Kidney (tissue), 14 donors: ENCODE results near the gene APPL2. TPM values are rescaled to one million over a fixed set of nuclear protein-coding genes. Genes with fewer than 3 reads are reported as not detected.
A peak's percentile ranks its signal among the peaks of the same experiment; 100 is the strongest.

Experiments used
- DNase-seq, 5 donors: peaks; one replicate each; pipeline ENCODE4 v3.0.0-alpha.2; 2013 to 2020
- FAIRE-seq: peaks from 2 replicates; lab custom pipeline; 2012; peaks lifted over from hg19 to GRCh38; lab: Jason Lieb, UNC
- H3K27ac ChIP-seq, 2 donors: one replicate each; pipeline ENCODE4 v1.7.0; 2013; ENCODE audit warnings: low read depth in 2 of 2, low read length in 2 of 2, inconsistent platforms in 1 of 2
- H3K27me3 ChIP-seq: one replicate; pipeline ENCODE4 v1.7.1; 2013; ENCODE audit warnings: low read length, inconsistent platforms; ENCODE audit not compliant: control insufficient read depth, insufficient read depth
- H3K36me3 ChIP-seq, 3 donors: one replicate each; pipeline versions ENCODE4 v1.7.0 to v1.7.1; 2013; ENCODE audit warnings: low read length in 3 of 3, control low read depth in 1 of 3, inconsistent platforms in 1 of 3; ENCODE audit not compliant: insufficient read depth in 3 of 3, control insufficient read depth in 2 of 3
- H3K4me1 ChIP-seq, 3 donors: one replicate each; pipeline versions ENCODE4 v1.7.0 to v1.7.1; 2013; ENCODE audit warnings: low read length in 3 of 3, inconsistent platforms in 1 of 3, low read depth in 1 of 3; ENCODE audit not compliant: control insufficient read depth in 2 of 3, insufficient read depth in 2 of 3
- H3K4me3 ChIP-seq, 3 donors: one replicate each; pipeline versions ENCODE4 v1.7.0 to v1.8.1; 2013; ENCODE audit warnings: low read length in 3 of 3, control low read depth in 1 of 3, inconsistent platforms in 1 of 3
- H3K9ac ChIP-seq, 3 donors: one replicate each; pipeline versions ENCODE4 v1.7.0 to v1.7.1; 2013; ENCODE audit warnings: low read length in 3 of 3, control low read depth in 1 of 3, inconsistent platforms in 1 of 3
- H3K9me3 ChIP-seq, 3 donors: one replicate each; pipeline versions ENCODE4 v1.7.0 to v1.7.1; 2013; ENCODE audit warnings: low read length in 3 of 3, control low read depth in 1 of 3, inconsistent platforms in 1 of 3; ENCODE audit not compliant: control insufficient read depth in 2 of 3, insufficient read depth in 1 of 3
- intact Hi-C: fragments of 100-400 bp; cut with DNase I; formaldehyde crosslinking; loops from one replicate; pipeline ENCODE4 v1.11.1; 2022
- polyA plus RNA-seq: library from polyadenylated mRNA; stranded (reverse); fragments of 350-450 nt; fragmentation: Illumina TruSeq; extraction: RNeasy Lipid Tissue Mini Kit (QIAGEN cat#74804); gene quantifications from one replicate; pipeline ENCODE4 v1.2.3, GENCODE V29; 2014; ENCODE audit warnings: low read depth, low replicate concordance; ENCODE audit not compliant: insufficient read depth
- total RNA-seq: library from RNA; stranded (reverse); fragmentation: NEBNext Ultra II Directional; extraction: Animal tissue kit (Norgen Biotek cat#: 25700); gene quantifications from one replicate; pipeline ENCODE4 v1.2.1, GENCODE V29; 2021
- TF ChIP-seq, protein P1 (sequence below): IDR thresholded peaks from 3 replicates; pipeline ENCODE4 v1.5.1; 2012; ENCODE audit warnings: mild to moderate bottlenecking, moderate library complexity, borderline replicate concordance; ENCODE audit not compliant: insufficient read depth; ENCODE audit errors: extremely low read depth
- donor health status: control.
- donor health status: control.
- donor health status: control.
- donor health status: control.
- donor health status: control.
- donor health status: DM: yes; HTN: yes; CAD: no.
- donor health status: Normal renal cell carcinoma (clear cell type).

Gene APPL2
- total and polyA plus RNA-seq, 2 donors from 2014 or later: 17.9 to 42.5 TPM

DNA sequence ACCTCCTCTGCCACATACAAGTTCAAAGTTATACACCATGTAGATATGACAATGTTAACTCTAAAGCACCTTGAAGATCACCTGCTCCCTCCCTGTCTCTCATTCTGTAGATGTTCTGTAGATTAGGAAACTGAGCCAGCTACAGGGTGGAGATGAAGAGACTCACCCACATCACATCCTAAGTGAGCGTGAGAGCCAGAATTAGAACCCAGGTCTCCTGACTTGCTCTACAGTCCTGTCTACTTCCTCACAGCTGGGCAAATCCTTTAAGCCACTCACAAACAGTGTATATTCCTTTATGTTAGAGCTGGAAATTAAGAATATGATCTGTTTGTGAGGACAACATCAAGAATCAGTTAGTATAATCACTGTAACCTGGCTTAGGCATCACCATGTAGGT, 1.8 kb downstream of the APPL2 start:
- Histone ChIP-seq H3K9me3 (no peaks in the 10 kb centered on the region), H3K27ac (no peak overlapping the region), H3K4me1 (peaks cover 8 to 22% (median 13%) of the 10 kb centered on the region in 3 donors), H3K9ac (peak overlapping the region in 2 of 3 donors; percentile 11 to 72), H3K4me3 (peak overlapping the region; percentile 71 to 90 (median 84)), H3K27me3 (no peaks in the 10 kb centered on the region), H3K36me3 (peaks cover 0 to under 1% (median 0%) of the 10 kb centered on the region in 3 donors)
- FAIRE-seq: no peak
- no peak for DNase-seq
- TF ChIP-seq, protein P1, sequence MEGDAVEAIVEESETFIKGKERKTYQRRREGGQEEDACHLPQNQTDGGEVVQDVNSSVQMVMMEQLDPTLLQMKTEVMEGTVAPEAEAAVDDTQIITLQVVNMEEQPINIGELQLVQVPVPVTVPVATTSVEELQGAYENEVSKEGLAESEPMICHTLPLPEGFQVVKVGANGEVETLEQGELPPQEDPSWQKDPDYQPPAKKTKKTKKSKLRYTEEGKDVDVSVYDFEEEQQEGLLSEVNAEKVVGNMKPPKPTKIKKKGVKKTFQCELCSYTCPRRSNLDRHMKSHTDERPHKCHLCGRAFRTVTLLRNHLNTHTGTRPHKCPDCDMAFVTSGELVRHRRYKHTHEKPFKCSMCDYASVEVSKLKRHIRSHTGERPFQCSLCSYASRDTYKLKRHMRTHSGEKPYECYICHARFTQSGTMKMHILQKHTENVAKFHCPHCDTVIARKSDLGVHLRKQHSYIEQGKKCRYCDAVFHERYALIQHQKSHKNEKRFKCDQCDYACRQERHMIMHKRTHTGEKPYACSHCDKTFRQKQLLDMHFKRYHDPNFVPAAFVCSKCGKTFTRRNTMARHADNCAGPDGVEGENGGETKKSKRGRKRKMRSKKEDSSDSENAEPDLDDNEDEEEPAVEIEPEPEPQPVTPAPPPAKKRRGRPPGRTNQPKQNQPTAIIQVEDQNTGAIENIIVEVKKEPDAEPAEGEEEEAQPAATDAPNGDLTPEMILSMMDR: no peak
- intact Hi-C loops: no loop called here

- Histone ChIP-seq H3K36me3 (peaks cover 0 to 10% (median 4%) of the 10 kb centered on the region in 3 donors), H3K9ac (no peak overlapping the region), H3K4me1 (peaks cover 8 to 22% (median 13%) of the 10 kb centered on the region in 3 donors), H3K4me3 (peak overlapping the region in 1 of 3 donors; percentile 90), H3K27me3 (no peaks in the 10 kb centered on the region), H3K27ac (no peak overlapping the region), H3K9me3 (no peaks in the 10 kb centered on the region)
- intact Hi-C loops: no loop called here
- TF ChIP-seq, protein P1: no peak
- no peak for DNase-seq
- no peak for FAIRE-seq
Observed at GRCh38 chr12:105233041-105233905, 2.7 kb downstream of the APPL2 start.

DNA sequence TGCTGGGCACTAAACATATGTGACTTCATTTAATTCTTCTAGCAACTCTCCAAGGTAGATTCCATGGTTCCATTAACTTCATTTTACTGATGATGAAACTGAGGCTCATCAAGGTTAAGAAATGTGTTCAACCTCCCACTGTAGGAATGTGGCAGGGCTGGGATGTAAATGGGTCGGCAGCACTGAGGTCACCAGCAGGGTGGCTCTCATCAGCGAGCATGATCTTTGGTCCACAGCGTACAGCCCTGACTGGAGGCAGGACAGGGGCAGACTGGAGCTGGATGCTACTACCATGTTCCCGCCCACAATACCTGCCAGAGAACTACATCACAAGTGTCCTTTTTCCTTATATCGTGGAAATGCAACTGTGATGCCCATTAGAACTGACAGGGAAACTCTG, 4.6 kb downstream of the APPL2 start:
- no peak overlapping the region for H3K27ac ChIP-seq
- H3K9ac ChIP-seq: no peak overlapping the region
- TF ChIP-seq, protein P1: no peak
- FAIRE-seq: no peak
- peaks cover 4 to 22% (median 6%) of the 10 kb centered on the region in 3 donors for H3K36me3 ChIP-seq
- H3K27me3 ChIP-seq: no peaks in the 10 kb centered on the region
- no peak overlapping the region for H3K4me3 ChIP-seq
- peaks cover 8 to 22% (median 13%) of the 10 kb centered on the region in 3 donors for H3K4me1 ChIP-seq
- intact Hi-C loops: no loop called here
- no peak for DNase-seq
- no peaks in the 10 kb centered on the region for H3K9me3 ChIP-seq
